Measurements from ENCODE around the gene TAS2R16.

The TAS2R16 gene

GRCh38 chr7:122995600-122995999 is at the start of gene TAS2R16:
TAS2R16 (minus strand) TSS chr7:122995700; CDS start chr7:122995634, 66 bp downstream.
- no peak for DNase-seq
- intact Hi-C loops (cut with DNase I), result no loop called here

DNA sequence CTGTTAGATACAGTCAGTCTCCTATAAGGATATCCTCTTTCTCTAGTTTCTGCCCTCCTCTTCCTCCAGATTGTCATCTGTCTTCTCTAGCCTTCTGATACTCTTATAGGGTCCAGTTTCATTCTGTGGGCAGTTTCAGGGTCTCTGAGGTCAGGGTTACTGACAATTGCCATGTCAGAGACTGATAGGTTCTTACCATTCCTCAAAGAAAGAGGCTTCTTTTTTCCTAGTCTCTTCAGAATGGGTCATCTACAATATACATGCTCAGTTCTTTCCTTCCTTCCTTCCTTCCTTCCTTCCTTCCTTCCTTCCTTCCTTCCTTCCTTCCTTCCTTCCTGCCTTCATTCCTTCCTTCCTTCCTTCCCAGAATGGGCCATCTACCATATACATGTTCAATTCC is 48.1 kb upstream of the TAS2R16 start:
- intact Hi-C loops (cut with DNase I), result no loop called here
- no peak for DNase-seq

- intact Hi-C loops (cut with DNase I), result no loop called here
- no peak for DNase-seq
Measured at GRCh38 chr7:123041101-123041500, 45.6 kb upstream of the TAS2R16 start.

GRCh38 chr7:123039269-123039668 is 43.8 kb upstream of the TAS2R16 start:
- intact Hi-C loops (cut with DNase I), result no loop called here
- no peak for DNase-seq

GRCh38 chr7:123034106-123034505 is 38.6 kb upstream of the TAS2R16 start:
- intact Hi-C loops (cut with DNase I), result no loop called here
- DNase-seq, result no peak

GRCh38 chr7:123030631-123031030 is 35.1 kb upstream of the TAS2R16 start:
- no peak for DNase-seq
- intact Hi-C loops (cut with DNase I), result no loop called here

- no peak for DNase-seq
- intact Hi-C loops (cut with DNase I), result no loop called here
Measured at GRCh38 chr7:123028339-123028738, 32.8 kb upstream of the TAS2R16 start.

DNA sequence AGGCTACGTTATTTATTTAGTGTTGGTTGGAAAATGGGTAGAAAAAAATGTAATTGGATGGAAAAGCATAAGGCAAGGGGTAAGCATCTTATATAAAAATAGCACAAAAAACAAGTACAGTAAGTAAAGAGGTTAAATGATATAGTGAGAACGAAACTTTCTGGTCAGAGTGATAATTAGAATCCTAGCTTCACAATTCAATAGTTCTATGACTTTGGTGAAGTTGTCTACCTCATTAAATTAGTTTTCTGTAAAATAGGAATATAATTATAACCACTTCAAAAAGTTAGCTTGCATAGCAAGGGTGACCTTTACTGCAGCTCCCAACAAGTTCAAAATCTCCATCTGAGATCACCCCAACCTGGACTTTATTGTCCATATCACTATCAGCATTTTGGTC is 30.8 kb upstream of the TAS2R16 start:
- DNase-seq, result no peak
- intact Hi-C loops (cut with DNase I), result no loop called here

DNA sequence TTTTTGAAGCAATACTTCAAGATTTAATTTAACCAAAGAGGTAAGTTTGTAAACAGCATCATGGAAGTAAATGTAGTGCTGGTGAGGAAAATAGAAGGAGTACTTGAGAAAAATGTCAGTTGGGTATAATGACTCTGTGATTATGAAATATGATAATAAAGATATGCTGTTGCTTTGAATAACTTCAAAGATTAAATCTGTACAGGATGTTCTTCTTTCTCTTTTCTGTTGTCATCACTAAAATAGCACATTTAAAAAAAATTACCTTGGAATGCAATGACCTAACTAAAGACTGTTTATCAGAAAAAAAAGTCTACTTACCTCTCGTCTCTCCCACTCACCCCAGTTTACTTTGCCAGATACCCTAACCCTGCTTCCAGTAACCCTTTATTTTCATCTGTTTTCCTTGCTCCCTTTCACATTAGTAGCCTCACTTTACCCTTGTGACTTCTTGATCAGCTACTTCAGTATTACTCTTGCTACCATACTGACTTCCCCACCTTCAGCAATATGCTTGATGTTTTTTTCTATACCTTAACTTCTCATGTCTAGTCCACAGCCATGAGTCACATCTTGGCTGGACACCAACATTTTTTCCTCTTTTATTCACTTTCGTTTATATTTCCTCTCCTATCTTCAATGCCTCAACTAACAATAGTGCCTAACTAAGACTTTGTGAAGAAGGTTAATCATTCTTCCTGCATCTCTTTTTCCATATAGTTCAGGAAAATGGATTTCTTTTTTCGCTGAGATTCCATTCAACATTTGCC is 29.7 kb upstream of the TAS2R16 start:
- no peak for DNase-seq
- intact Hi-C loops (cut with DNase I), result no loop called here

- intact Hi-C loops (cut with DNase I), result no loop called here
Measured at GRCh38 chr7:123023126-123023525, 27.6 kb upstream of the TAS2R16 start.

GRCh38 chr7:123022576-123022975 is 27.1 kb upstream of the TAS2R16 start:
- intact Hi-C loops (cut with DNase I), result no loop called here

More at GRCh38 chr7:123023126-123023525, 27.6 kb upstream of the TAS2R16 start:
- DNase-seq, result no peak

DNA sequence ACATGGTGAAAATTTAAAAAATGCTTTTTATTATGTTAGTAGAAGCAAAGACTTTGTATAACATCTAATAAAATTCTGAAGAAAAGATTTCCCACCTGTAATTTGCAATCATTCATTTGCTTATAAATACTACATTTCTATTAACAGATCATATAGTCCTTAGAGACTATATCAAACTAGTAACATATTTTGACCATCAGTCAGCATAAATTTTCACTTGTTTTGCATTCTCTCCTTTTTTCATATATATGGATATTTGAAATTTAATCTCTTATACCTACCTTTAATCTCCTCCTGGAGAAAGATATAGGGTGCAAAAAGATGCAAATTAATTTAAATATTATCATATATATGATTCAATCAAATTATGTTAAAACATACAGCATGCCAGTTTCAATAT is 16.9 kb upstream of the TAS2R16 start:
- no peak for DNase-seq
- intact Hi-C loops (cut with DNase I), result no loop called here

More at GRCh38 chr7:123022576-123022975, 27.1 kb upstream of the TAS2R16 start:
- DNase-seq, result no peak

GRCh38 chr7:123011766-123012369 is 16.4 kb upstream of the TAS2R16 start:
- intact Hi-C loops (cut with DNase I), result no loop called here
- no peak for DNase-seq

DNA sequence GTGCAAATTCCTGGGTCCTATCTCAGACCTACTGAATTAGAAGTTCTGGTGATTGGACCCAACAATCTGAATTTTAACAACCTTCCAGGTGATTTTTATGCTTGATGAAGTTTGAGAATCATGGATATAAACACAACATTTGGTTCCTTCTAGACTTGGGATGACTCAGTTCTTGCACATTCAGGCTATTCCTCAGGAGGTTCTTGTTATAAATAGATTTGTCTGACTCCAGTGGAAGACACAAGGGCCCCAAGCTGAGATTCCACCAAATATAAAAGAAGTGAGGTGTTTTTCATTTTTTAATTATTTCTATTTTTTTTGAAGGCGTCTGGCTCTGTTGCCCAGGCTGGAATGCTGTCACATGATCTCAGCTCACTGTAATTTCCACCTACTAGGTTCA is 9.4 kb upstream of the TAS2R16 start:
- no peak for DNase-seq
- intact Hi-C loops (cut with DNase I), result no loop called here

GRCh38 chr7:123003539-123004126 is 8.1 kb upstream of the TAS2R16 start:
- peak in 1 of 10 donors; percentile 42 for DNase-seq
- intact Hi-C loops (cut with DNase I), result no loop called here

DNA sequence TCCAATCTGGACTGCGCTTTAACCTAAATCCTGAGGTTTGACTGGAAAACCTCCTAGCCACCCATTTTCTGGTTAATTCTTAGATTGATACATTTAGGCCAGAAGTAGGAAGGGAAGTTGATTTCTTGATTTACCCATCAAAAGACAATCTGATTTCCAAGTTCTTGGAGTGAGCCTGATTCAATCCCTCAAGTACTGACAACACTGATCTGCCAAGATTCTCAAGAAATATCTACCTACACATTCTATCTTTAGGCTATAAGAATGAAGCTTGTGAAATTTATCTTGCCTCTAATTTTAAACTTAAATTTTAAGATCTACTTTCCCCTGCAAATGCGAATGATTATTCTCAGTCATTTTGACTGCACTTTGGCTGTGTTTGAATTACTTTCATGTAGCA is 5.9 kb downstream of the TAS2R16 start:
- intact Hi-C loops (cut with DNase I), result no loop called here
- no peak for DNase-seq

DNA sequence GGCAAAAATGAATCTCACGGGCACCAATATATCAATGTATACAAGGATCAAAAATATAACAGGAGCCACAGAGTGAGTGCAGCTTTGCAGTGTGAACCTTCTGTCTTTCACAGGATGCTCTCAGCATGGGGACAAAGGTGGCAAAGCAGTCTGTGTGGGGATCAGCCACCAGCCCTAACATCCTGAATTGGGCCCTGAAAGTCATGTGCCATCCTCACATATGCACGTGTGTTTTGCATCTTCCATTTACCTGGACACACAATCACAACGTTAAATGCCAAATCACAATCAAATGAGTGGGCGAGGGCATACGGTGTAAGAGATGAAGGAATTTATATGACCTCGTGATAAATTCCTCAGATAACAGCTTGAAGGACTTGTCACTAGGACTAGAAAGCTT is 6.5 kb downstream of the TAS2R16 start:
- intact Hi-C loops (cut with DNase I), result no loop called here
- no peak for DNase-seq

- no peak for DNase-seq
- intact Hi-C loops (cut with DNase I), result no loop called here
Measured at GRCh38 chr7:122988333-122988732, 7.2 kb downstream of the TAS2R16 start.

- intact Hi-C loops (cut with DNase I), result no loop called here
- DNase-seq, result no peak
Measured at GRCh38 chr7:122987463-122987862, 8.0 kb downstream of the TAS2R16 start.

GRCh38 chr7:122984021-122984420 is 11.5 kb downstream of the TAS2R16 start:
- no peak for DNase-seq
- intact Hi-C loops (cut with DNase I), result no loop called here

DNA sequence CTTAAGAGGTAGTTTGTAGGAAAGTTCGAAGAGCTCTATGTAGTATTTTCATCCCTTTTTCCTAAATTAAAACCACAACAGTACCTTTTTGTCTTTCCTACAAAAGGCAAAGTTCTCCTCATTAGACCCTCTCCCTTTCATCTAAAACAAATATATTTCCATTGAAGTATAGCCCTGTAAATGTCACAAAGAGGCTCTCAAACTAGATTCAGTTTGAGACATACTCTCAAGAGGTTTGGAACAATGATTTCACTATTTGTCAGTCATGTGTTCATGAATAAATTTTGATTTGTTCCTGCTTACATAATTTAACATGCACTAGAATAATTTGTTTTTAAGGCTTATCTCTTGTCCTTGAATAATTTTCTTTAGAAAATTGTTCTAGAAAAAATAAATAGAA is 12.2 kb downstream of the TAS2R16 start:
- no peak for DNase-seq
- intact Hi-C loops (cut with DNase I), result no loop called here

DNA sequence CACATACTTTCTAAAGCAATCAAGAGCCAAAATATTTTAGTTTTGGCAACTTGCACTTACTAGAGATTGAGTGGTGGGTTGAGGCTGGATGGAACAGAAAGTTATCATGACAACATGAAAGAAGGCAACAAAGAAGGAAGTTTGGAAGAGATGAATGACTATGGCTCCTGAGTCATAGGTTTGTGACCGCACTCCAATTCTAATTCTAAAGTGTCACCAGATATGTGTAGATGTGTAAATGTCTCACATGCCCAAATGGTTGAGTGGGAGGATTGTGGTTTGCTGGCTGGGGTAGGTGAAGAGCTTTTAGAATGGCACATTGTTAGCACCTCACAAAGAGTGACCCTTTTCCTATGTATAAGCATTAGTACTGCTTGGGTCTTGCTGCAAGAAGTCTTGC is 20.2 kb downstream of the TAS2R16 start:
- no peak for DNase-seq
- intact Hi-C loops (cut with DNase I), result no loop called here

Data from posterior cingulate gyrus (tissue), 11 donors.